HepG2 (cell line): ENCODE results near the gene PYGB. TPM values are rescaled to one million over a fixed set of nuclear protein-coding genes. Genes with fewer than 3 reads are reported as not detected.

Source experiments
- GATAD2A ChIP-seq: IDR thresholded peaks from 2 replicates; pipeline ENCODE4 v1.6.1; 2016
- HNF4G ChIP-seq, 2 experiments: sonication (generic) in 1 of 2; formaldehyde crosslinking in 1 of 2; IDR thresholded peaks; 2 replicates each; pipeline versions ENCODE4 v1.4.0 to v1.6.1; 2011 to 2020; ENCODE audit warnings: borderline replicate concordance in 2 of 2, low read depth in 2 of 2, mild to moderate bottlenecking in 2 of 2, low read length in 1 of 2, missing genetic modification reagents in 1 of 2, moderate library complexity in 1 of 2
- PCBP1 ChIP-seq: fragments of 200-400 bp; formaldehyde crosslinking; IDR thresholded peaks from 2 replicates; pipeline ENCODE4 v1.6.1; 2017; ENCODE audit warnings: mild to moderate bottlenecking, low read depth, low read length, borderline replicate concordance
- POLR2G ChIP-seq: fragments of 200-400 bp; formaldehyde crosslinking; IDR thresholded peaks from 2 replicates; pipeline ENCODE4 v1.6.1; 2018; ENCODE audit warnings: mild to moderate bottlenecking, low read depth, low read length, moderate library complexity
- RBM39 ChIP-seq: fragments of 200-400 bp; formaldehyde crosslinking; IDR thresholded peaks from one replicate; pipeline ENCODE4 v1.6.1; 2018; ENCODE audit warnings: antibody characterized with exemption, mild to moderate bottlenecking, low read depth, low read length; ENCODE audit not compliant: poor library complexity, severe bottlenecking
- ZNF20 ChIP-seq: sonication (generic); formaldehyde crosslinking; IDR thresholded peaks from 2 replicates; pipeline ENCODE4 v1.4.0; 2020; ENCODE audit warnings: mild to moderate bottlenecking, moderate library complexity, missing genetic modification reagents
- ZNF224 ChIP-seq: sonication (generic); formaldehyde crosslinking; IDR thresholded peaks from 2 replicates; pipeline ENCODE4 v1.5.0; 2020; ENCODE audit warnings: mild to moderate bottlenecking, missing genetic modification reagents
- ZNF253 ChIP-seq: sonication (generic); formaldehyde crosslinking; IDR thresholded peaks from 2 replicates; pipeline ENCODE4 v1.8.0; 2022; ENCODE audit warnings: mild to moderate bottlenecking, missing genetic modification reagents, borderline replicate concordance
- ZNF282 ChIP-seq: fragments of 450-650 bp; IDR thresholded peaks from 2 replicates; pipeline ENCODE4 v1.6.1; 2018; ENCODE audit not compliant: partially characterized antibody
- ZNF317 ChIP-seq: sonication (generic); formaldehyde crosslinking; IDR thresholded peaks from 2 replicates; pipeline ENCODE4 v1.5.0; 2020; ENCODE audit warnings: mild to moderate bottlenecking, missing genetic modification reagents
- ZNF761 ChIP-seq: sonication (generic); formaldehyde crosslinking; conservative IDR thresholded peaks from 2 replicates; pipeline ENCODE4 v1.4.0; 2020; ENCODE audit warnings: mild to moderate bottlenecking, missing genetic modification reagents
- ZNF891 ChIP-seq: sonication (generic); formaldehyde crosslinking; IDR thresholded peaks from 2 replicates; pipeline ENCODE4 v1.5.0; 2020; ENCODE audit warnings: mild to moderate bottlenecking, missing genetic modification reagents
- polyA plus RNA-seq, 8 experiments: library from polyadenylated mRNA; depleted of rRNA in 3 of 8; stranded (reverse) in 7 of 8; unstranded in 1 of 8; fragments of >200 nt; fragmentation: Illumina TruSeq in 4 of 8; extraction: Trizol in 4 of 8; gene quantifications; 2 replicates each; pipeline versions ENCODE4 v1.2.1 to v1.2.3, GENCODE V29; 2011 to 2016; ENCODE audit warnings: low read depth in 4 of 8, missing spikeins in 1 of 8, mixed read lengths in 1 of 8; ENCODE audit not compliant: insufficient read depth in 1 of 8
- total RNA-seq, 5 experiments: library from RNA; depleted of rRNA; stranded (reverse); fragments of >200 nt; fragmentation: Illumina TruSeq; extraction: Trizol; gene quantifications; 2 replicates each; pipeline ENCODE4 v1.2.3, GENCODE V29; 2016; ENCODE audit warnings: low read depth in 1 of 5
- TF ChIP-seq, protein P1 (sequence below): IDR thresholded peaks from 2 replicates; pipeline ENCODE4 v1.6.1; 2018; ENCODE audit warnings: missing genetic modification reagents
- TF ChIP-seq, protein P2 (sequence below): sonication (generic); formaldehyde crosslinking; IDR thresholded peaks from 2 replicates; pipeline ENCODE4 v1.4.0; 2020; ENCODE audit warnings: missing genetic modification reagents, borderline replicate concordance

PYGB gene
- total and polyA plus RNA-seq, 2 of the 13 experiments (the other 11 are each of a cell fraction or from before 2014, with no cell fraction given), result 24.2 to 86.3 TPM

DNA sequence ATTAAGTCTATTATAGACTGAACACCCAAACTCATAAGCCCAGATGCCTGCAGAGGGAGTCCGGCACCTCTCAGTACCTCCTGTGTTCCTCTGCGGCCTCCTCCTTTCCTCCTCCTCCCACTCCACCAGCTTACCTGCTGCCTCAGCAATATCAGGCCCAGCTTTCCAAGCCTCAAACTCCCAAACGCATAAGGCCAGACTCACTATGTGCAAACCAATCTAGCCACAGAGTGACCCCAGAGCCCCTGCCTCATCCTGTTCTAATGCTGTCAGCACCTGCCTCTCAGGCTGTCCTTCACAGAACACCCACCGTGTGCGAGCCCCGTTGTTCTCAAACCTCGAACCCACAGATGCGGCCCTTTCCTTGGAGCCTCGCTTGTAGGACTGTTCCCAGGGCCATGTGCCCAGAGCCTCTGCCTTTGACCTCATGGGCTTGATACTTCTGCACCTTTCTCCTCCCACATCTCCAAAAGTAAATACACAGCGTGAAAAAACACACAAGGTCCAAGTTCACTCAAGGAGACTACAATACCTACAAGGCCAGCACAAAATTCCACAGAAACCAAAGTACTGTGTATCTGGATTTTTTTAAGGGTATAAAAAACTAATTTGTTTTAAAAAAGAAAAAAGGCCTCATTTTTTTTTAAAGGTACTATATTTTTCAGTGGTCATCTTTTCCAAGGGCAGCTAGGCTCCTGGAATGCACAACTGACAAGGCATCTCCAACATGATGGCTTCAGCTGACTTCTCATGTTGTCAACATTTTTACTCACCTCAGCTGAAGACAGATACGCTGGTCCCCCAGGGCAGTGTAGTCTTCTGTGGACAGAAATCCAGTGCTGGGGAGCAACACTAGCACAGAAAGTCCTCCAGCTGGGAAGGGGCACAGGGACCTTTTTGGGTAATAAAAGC, 90.5 kb downstream of the PYGB start (continued):
- TF ChIP-seq PCBP1, result no peak
- no peak for TF ChIP-seq ZNF20
- peak; percentile 91 for TF ChIP-seq HNF4G (IDR thresholded peaks at IDR 0.05; ENCODE audit: borderline replicate concordance, low read depth, low read length)
- TF ChIP-seq HNF4G (CRISPR knock-in tag; IDR thresholded peaks at IDR 0.05; ENCODE audit: borderline replicate concordance, low read depth), result 0 out of 2 replicates have a peak, but pooled peaks have one; percentile 81
- no peak for TF ChIP-seq ZNF282
- peak; percentile 99 for TF ChIP-seq GATAD2A
- no peak; the same call in 1 of the 2 replicates for TF ChIP-seq ZNF317 (CRISPR knock-in tag)
- peak; percentile 68 for TF ChIP-seq ZNF761 (CRISPR knock-in tag)
- TF ChIP-seq, protein P1, sequence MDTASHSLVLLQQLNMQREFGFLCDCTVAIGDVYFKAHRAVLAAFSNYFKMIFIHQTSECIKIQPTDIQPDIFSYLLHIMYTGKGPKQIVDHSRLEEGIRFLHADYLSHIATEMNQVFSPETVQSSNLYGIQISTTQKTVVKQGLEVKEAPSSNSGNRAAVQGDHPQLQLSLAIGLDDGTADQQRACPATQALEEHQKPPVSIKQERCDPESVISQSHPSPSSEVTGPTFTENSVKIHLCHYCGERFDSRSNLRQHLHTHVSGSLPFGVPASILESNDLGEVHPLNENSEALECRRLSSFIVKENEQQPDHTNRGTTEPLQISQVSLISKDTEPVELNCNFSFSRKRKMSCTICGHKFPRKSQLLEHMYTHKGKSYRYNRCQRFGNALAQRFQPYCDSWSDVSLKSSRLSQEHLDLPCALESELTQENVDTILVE (CRISPR knock-in tag), result peak; percentile 75; the same call in 1 of the 2 replicates
- peak; percentile 51; the same call in 1 of the 2 replicates for TF ChIP-seq POLR2G
- no peak for TF ChIP-seq RBM39
- TF ChIP-seq ZNF253 (CRISPR knock-in tag), result 0 out of 2 replicates have a peak, but pooled peaks have one; percentile 80
- peak; percentile 99 for TF ChIP-seq ZNF891 (CRISPR knock-in tag)
- TF ChIP-seq ZNF224, result peak; percentile 96; the same call in 1 of the 2 replicates
- TF ChIP-seq, protein P2, sequence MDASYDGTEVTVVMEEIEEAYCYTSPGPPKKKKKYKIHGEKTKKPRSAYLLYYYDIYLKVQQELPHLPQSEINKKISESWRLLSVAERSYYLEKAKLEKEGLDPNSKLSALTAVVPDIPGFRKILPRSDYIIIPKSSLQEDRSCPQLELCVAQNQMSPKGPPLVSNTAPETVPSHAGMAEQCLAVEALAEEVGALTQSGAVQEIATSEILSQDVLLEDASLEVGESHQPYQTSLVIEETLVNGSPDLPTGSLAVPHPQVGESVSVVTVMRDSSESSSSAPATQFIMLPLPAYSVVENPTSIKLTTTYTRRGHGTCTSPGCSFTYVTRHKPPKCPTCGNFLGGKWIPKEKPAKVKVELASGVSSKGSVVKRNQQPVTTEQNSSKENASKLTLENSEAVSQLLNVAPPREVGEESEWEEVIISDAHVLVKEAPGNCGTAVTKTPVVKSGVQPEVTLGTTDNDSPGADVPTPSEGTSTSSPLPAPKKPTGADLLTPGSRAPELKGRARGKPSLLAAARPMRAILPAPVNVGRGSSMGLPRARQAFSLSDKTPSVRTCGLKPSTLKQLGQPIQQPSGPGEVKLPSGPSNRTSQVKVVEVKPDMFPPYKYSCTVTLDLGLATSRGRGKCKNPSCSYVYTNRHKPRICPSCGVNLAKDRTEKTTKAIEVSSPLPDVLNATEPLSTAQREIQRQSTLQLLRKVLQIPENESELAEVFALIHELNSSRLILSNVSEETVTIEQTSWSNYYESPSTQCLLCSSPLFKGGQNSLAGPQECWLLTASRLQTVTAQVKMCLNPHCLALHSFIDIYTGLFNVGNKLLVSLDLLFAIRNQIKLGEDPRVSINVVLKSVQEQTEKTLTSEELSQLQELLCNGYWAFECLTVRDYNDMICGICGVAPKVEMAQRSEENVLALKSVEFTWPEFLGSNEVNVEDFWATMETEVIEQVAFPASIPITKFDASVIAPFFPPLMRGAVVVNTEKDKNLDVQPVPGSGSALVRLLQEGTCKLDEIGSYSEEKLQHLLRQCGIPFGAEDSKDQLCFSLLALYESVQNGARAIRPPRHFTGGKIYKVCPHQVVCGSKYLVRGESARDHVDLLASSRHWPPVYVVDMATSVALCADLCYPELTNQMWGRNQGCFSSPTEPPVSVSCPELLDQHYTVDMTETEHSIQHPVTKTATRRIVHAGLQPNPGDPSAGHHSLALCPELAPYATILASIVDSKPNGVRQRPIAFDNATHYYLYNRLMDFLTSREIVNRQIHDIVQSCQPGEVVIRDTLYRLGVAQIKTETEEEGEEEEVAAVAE (CRISPR knock-in tag), result peak; percentile 80; the same call in 1 of the 2 replicates
